M059J (cell line): ENCODE measurements around the gene RAB31. TPM values are rescaled to one million over a fixed set of nuclear protein-coding genes. Genes with fewer than 3 reads are reported as not detected.

Experiments used
- DNase-seq: peaks from one replicate; pipeline ENCODE4 v3.0.0-alpha.2; 2012; ENCODE audit warnings: low read depth
- total RNA-seq: library from RNA; depleted of rRNA; stranded (reverse); fragments of >200 nt; shearing (Covaris generic); gene quantifications from 2 replicates; pipeline ENCODE4 v1.2.3, GENCODE V29; 2014

RAB31 gene
- total RNA-seq, 1 experiment from 2014 or later = 53.6 TPM

GRCh38 chr18:9691235-9691634 is 16.9 kb upstream of the RAB31 start:
- DNase-seq = no peak

DNA sequence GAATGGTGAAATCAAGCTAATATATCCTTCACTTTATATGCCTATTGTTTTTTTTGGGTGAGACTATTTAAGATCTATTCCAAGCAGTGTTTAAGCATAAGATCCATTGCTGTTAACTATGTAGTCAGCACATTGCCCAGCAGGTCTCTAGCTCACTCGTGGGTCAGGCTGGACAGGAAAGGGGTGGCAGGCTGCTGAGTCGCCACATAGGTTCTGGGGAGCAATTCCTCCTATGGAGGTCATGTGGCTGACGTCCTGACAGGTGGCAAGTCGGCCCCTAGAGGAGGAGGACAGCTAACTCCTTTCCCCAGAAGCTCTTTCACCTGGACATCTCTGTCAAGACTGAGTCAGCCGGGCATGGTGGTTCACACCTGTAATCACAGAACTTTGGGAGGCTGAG is 13.9 kb upstream of the RAB31 start:
- DNase-seq = no peak

DNA sequence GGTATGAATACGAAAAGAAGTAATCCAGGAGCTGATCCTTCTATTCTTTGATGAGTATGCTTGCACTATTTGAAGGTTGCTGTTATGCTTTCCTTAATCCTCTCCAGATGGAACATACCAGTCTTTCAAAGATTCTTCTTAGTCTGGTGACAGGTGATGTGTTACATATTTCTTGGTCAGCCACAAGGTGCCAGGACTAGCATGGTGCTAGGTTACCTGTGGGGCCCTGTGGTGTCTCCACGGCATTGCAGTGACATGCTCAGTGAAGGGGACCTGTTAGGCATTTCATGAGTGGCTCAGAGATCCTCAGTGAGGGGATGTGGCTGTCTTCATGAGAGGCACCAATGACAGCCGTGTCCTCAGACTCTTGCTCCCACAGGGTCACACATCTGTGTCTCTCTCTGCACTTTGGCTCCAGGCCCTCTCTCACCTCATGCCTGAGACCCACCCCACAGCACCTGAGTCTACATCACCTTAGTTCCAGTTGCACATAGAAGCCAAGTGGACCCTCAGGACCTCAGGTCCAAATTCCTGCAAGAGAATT is 13.1 kb upstream of the RAB31 start:
- no peak for DNase-seq

DNA sequence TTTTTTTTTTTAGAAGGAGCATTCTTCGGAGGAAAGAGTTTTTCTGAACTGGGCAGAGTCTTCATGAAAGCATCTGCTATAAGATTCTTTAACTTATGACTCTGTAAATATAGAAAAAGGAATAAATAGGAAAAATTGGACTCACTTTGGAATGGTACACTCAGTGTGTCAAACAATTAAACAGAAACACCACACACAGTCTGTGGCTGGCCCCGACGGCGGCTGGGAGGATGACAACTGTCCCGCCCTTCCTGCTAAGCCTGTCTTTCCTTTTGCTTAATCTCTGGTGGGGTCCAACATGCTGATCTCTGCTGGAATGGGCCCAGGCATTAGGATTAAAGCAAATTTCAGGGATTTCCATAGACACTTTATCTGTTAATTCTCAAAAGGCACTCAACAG is 12.5 kb upstream of the RAB31 start:
- no peak for DNase-seq

- DNase-seq = no peak
Measured at GRCh38 chr18:9696112-9696511, 12.0 kb upstream of the RAB31 start.

- no peak for DNase-seq
Measured at GRCh38 chr18:9696701-9697100, 11.4 kb upstream of the RAB31 start.

DNA sequence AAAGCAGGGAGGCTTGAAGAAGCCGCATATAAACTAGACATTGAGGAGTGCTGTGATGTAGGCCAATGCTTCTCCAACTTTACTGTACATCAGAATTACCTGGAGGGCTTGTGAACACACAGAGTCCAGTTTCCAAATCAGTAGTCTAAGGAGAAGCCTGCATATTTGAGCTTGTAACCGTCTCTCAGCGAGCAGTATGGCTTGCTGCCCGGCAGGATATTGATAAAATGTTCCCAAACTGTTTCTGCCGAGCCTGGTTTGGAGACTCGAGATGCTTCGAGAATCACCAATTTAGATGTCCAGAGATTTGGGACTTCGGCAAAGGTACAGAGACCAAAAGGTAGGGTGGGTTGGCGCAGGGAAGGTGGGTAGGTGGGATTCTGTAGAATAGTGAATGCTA is 11.0 kb upstream of the RAB31 start:
- DNase-seq = no peak

DNA sequence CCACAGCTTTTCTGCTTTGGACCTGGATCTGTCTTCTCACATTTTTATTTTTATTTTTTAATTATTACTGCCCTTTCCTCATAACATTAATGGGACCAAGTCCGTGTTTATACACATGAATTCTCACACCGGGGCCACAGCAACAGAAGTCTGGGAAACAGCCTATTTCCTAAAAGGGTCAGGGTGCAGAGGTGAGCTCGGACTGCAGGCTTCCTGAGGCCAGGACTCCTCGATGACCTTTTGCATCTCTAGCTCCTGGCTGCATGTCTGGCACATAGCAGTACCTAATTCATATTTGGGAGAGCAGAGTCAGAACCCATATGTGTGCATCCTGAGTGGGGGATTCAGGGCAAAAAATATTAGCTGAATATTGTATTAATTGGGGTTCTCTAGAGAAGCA is 9.6 kb upstream of the RAB31 start:
- DNase-seq = no peak

DNA sequence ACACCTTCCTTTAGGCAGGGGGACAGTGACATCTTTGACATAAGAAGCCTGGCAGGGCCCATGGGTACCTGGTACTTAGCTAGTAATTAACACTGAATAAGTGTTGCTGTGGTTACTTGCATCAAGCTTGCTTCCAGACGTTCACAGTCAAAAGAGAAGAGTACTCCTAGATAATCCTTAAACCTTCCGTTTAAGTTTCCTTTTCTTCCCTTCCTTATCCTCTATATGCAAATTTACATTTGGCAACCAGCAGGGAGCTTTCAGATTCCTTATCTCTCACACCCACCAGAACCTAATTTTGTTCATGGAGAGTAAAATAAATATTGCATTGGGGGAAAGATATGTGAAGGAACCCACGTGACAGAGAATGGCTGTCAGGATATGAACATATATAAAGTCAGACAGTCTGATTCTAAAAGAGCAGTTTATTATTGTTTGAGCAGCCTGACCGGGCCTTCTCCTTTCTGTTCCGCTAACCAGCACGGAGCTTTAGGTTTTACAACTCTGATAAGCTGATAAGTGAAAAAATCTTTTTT is 7.8 kb upstream of the RAB31 start:
- DNase-seq = no peak

GRCh38 chr18:9701609-9702349 is 6.3 kb upstream of the RAB31 start:
- DNase-seq = no peak

GRCh38 chr18:9704233-9705118 is 3.6 kb upstream of the RAB31 start:
- no peak for DNase-seq

DNA sequence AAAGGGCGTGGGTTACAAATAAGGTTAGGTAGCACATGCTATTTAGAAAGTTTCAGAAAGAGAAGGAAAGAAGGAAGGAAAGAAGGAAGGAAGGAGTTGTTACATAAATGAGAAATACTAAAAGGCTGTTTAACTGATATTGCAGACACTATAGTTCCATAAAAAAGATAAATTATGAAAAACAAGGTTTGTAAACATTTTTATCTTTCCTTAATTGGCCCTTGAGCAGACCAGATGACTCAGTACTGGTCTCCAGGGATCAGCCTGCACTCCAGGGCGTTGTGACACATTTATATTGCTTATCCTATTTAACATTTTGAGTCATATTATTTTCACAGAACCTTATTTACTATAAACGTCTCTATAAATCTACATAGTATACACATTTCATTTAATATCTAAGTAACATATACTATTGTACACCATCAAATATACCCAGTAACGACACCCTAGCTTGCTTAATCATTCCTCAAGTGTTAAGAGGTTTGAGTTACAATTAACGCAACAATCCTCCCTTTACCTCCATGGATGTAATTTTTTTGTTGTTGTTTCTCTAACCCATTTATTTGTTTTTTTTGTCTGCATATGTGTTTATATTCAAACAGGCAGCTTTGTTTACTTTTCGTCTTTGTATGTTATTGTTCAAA is 2.8 kb upstream of the RAB31 start:
- peak; percentile 68 for DNase-seq

- DNase-seq = peak; percentile 52
Measured at GRCh38 chr18:9706081-9706935, 1.8 kb upstream of the RAB31 start.

- DNase-seq = no peak
Measured at GRCh38 chr18:9707381-9708056, 582 bp upstream of the RAB31 start.

GRCh38 chr18:9708434-9709303 is 568 bp downstream of the RAB31 start:
- DNase-seq = peak; percentile 39

DNA sequence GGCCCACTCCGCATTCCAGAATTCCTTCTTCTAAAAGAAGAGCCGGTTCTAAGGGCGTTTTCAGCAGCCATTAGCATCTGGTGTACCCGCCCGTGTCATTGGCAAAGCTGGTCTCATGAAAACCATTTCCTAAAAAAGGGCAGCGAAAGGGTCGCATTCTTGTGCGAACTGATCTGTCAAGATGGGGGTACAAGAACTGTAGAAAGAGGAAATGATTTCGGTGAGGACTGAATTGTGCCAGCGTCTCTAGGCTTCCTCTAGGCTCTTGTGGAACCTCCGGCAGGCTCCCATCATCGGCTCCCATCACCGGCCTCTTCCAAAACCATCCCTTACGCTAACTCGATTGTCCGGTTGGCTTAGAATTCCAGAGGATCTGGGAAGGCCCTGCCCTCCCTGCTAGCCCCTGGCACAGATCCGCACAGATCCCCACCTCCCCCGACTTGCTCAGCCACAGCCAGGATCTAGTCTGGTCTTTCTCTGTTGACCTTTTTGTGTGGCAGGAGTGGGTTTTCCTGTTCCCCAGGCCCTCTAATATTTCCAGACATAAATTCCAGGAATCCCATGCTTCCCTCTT is 1.3 kb downstream of the RAB31 start:
- DNase-seq = no peak

DNA sequence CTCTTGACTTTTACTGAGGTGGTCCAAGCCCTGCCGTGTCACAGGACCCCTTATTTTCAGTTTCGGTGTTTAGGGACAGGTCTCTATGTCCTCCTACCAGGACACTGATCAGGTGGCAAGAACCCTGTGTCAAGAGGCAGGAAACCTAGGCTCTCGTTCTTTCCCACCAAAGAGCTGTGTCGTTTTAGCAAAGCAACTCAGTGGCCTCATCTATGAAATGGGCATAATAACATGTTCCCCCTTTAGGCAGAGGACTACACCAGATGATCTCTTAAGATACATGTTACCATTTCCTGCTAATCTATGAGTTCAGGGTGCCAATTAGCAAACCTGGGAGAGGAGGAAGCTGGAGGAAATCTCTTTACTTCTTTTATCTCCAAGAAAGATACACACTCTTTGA is 1.9 kb downstream of the RAB31 start:
- DNase-seq = no peak

GRCh38 chr18:9711361-9712129 is 3.4 kb downstream of the RAB31 start:
- no peak for DNase-seq
